CD8-positive, alpha-beta memory T cell (primary cell): ENCODE measurements around the gene OR2L13. TPM values are rescaled to one million over a fixed set of nuclear protein-coding genes. Genes with fewer than 3 reads are reported as not detected.

Experiments used
- CTCF ChIA-PET: fragments of 350-600 bp; sonication (Branson Sonifier 250); formaldehyde crosslinking; loops from one replicate; lab custom pipeline; 2021; ENCODE audit warnings: antibody characterized with exemption; lab: Charles Lee
- POLR2A ChIA-PET: fragments of 350-600 bp; sonication (Branson Sonifier 250); formaldehyde crosslinking; loops from one replicate; lab custom pipeline; 2021; ENCODE audit warnings: antibody characterized with exemption; lab: Charles Lee
- DNase-seq, 5 donors: peaks; one replicate each; pipeline versions ENCODE4 v3.0.0 to v3.0.0-alpha.2; 2020 to 2022; ENCODE audit warnings: mixed read lengths in 1 of 5
- H3K27ac ChIP-seq: one replicate; pipeline ENCODE4 v1.7.0; 2013; ENCODE audit warnings: low read depth, mild to moderate bottlenecking, low read length, moderate library complexity
- H3K27me3 ChIP-seq: 2 replicates; pipeline ENCODE4 v1.7.0; 2013; ENCODE audit warnings: low read length, mild to moderate bottlenecking; ENCODE audit not compliant: insufficient read depth, poor library complexity, severe bottlenecking
- H3K36me3 ChIP-seq: 2 replicates; pipeline ENCODE4 v1.7.0; 2013; ENCODE audit warnings: mild to moderate bottlenecking, low read length, moderate library complexity; ENCODE audit not compliant: insufficient read depth
- H3K4me1 ChIP-seq: 2 replicates; pipeline ENCODE4 v1.7.0; 2013; ENCODE audit warnings: mild to moderate bottlenecking, low read length, moderate library complexity; ENCODE audit not compliant: insufficient read depth
- H3K4me3 ChIP-seq: 2 replicates; pipeline ENCODE4 v1.7.0; 2013; ENCODE audit warnings: mild to moderate bottlenecking, low read length
- H3K9me3 ChIP-seq: 2 replicates; pipeline ENCODE4 v1.7.0; 2013; ENCODE audit warnings: mild to moderate bottlenecking, low read length
- H3K27ac Mint-ChIP-seq, 8 donors: one replicate each; pipeline ENCODE4 v1.8.0; 2020 to 2021; ENCODE audit warnings: mixed read lengths in 8 of 8, mild to moderate bottlenecking in 6 of 8, inconsistent platforms in 3 of 8, moderate library complexity in 3 of 8
- H3K27me3 Mint-ChIP-seq, 2 donors: one replicate each; pipeline ENCODE4 v1.8.0; 2020 to 2021; ENCODE audit warnings: mixed read lengths in 2 of 2, mild to moderate bottlenecking in 1 of 2, moderate library complexity in 1 of 2
- H3K36me3 Mint-ChIP-seq, 3 donors: one replicate each; pipeline ENCODE4 v1.8.0; 2020 to 2021; ENCODE audit warnings: mixed read lengths in 3 of 3, inconsistent platforms in 1 of 3, mild to moderate bottlenecking in 1 of 3
- H3K4me1 Mint-ChIP-seq, 3 donors: one replicate each; pipeline ENCODE4 v1.8.0; 2020 to 2021; ENCODE audit warnings: mixed read lengths in 3 of 3, inconsistent platforms in 1 of 3, mild to moderate bottlenecking in 1 of 3
- H3K4me3 Mint-ChIP-seq, 7 donors: one replicate each; pipeline ENCODE4 v1.8.0; 2020 to 2021; ENCODE audit warnings: mixed read lengths in 7 of 7, mild to moderate bottlenecking in 6 of 7, moderate library complexity in 4 of 7, inconsistent platforms in 2 of 7
- H3K9me3 Mint-ChIP-seq, 5 donors: one replicate each; pipeline ENCODE4 v1.8.0; 2020 to 2022; ENCODE audit warnings: mixed read lengths in 5 of 5, mild to moderate bottlenecking in 3 of 5, moderate library complexity in 2 of 5, inconsistent platforms in 1 of 5
- polyA plus RNA-seq: library from polyadenylated mRNA; unstranded; fragments of 300-500 nt; fragmentation: Illumina TruSeq; gene quantifications from one replicate; pipeline ENCODE4 v1.2.3, GENCODE V29; 2021
- total RNA-seq, 2 experiments: library from RNA; stranded (reverse); gene quantifications; one replicate each; pipeline ENCODE4 v1.2.3, GENCODE V29; 2021

OR2L13 gene
- total and polyA plus RNA-seq, 3 experiments from 2014 or later: not detected

DNA sequence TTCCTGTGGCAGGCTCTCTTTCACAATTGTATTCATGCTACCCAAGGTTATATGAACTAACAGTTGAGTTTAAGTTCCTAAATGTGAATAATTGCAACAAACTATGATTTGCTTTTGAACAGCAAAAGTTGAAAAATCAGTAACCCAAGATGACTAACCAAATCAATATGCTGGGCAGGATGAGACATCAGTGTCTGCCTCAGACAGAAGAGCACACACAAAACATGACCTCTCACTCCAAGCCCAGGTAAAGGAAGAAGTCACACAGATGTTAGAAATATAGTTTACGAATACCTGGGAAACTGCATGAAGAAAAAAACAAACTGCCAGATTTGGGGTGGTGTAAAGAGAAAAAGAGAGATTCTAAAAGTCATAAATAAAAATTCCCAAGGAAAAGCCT lies 3.5 kb downstream of the OR2L13 start:
- Mint-ChIP-seq H3K27ac (no peak overlapping the region), H3K4me3 (no peak overlapping the region), H3K9me3 (peaks cover 0 to 6% (median 5%) of the 10 kb centered on the region in 5 donors), H3K36me3 (no peaks in the 10 kb centered on the region), H3K4me1 (no peaks in the 10 kb centered on the region), H3K27me3 (peaks cover 0 to 1% of the 10 kb centered on the region in 2 donors)
- ChIA-PET POLR2A (no interaction called here), CTCF (no interaction called here)
- DNase-seq: no peak
- no peaks in the 10 kb centered on the region for H3K9me3 ChIP-seq
- no peak overlapping the region for H3K27ac ChIP-seq
- H3K4me1 ChIP-seq: no peaks in the 10 kb centered on the region
- H3K36me3 ChIP-seq: no peaks in the 10 kb centered on the region
- no peak overlapping the region for H3K4me3 ChIP-seq
- no peaks in the 10 kb centered on the region for H3K27me3 ChIP-seq

- H3K4me1 ChIP-seq: no peaks in the 10 kb centered on the region
- no peaks in the 10 kb centered on the region for H3K27me3 ChIP-seq
- no peaks in the 10 kb centered on the region for H3K9me3 ChIP-seq
- no peaks in the 10 kb centered on the region for H3K36me3 ChIP-seq
- Mint-ChIP-seq H3K27me3 (peaks cover 0 to 1% of the 10 kb centered on the region in 2 donors), H3K9me3 (peaks cover 1 to 13% (median 9%) of the 10 kb centered on the region in 5 donors), H3K36me3 (no peaks in the 10 kb centered on the region), H3K4me3 (no peak overlapping the region), H3K4me1 (no peaks in the 10 kb centered on the region), H3K27ac (no peak overlapping the region)
- CTCF ChIA-PET: no interaction called here
- POLR2A ChIA-PET: no interaction called here
- H3K4me3 ChIP-seq: no peak overlapping the region
- no peak for DNase-seq
- H3K27ac ChIP-seq: no peak overlapping the region
These were observed 7.9 kb downstream of the OR2L13 start for GRCh38 chr1:248102847-248103246.

DNA sequence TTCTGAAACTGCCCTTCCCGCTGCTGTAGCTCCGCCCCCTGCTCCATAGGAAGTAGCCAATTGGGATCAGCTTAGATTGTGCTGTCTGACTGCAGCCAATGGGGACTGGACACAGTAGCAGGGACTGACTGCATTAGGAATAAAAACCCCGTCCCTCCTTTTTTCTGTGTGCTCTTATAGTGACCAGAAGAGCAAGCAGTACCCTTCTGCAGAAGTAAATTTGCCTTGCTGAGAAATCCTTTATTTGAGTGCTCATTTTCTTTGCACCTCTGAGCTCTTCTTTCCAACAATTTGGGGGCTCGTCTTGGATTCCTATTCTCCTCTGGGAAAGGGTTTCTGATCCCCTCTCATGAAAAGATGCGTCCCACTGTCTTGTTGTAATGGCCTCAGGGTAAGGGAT lies 16.2 kb downstream of the OR2L13 start:
- H3K27me3 Mint-ChIP-seq: no peaks in the 10 kb centered on the region
- H3K4me1 Mint-ChIP-seq: no peaks in the 10 kb centered on the region
- Histone ChIP-seq H3K4me1 (no peaks in the 10 kb centered on the region), H3K4me3 (no peak overlapping the region), H3K9me3 (peaks cover 15% of the 10 kb centered on the region), H3K27ac (no peak overlapping the region), H3K36me3 (no peaks in the 10 kb centered on the region), H3K27me3 (no peaks in the 10 kb centered on the region)
- CTCF ChIA-PET: no interaction called here
- no peak overlapping the region for H3K4me3 Mint-ChIP-seq
- POLR2A ChIA-PET: no interaction called here
- no peak for DNase-seq
- H3K27ac Mint-ChIP-seq: no peak overlapping the region
- H3K36me3 Mint-ChIP-seq: no peaks in the 10 kb centered on the region
- H3K9me3 Mint-ChIP-seq: peaks cover 28 to 47% (median 30%) of the 10 kb centered on the region in 5 donors

GRCh38 chr1:248114890-248115289 lies 19.9 kb downstream of the OR2L13 start:
- no peaks in the 10 kb centered on the region for H3K27me3 Mint-ChIP-seq
- H3K9me3 ChIP-seq: peaks cover 14% of the 10 kb centered on the region
- DNase-seq: no peak
- H3K27me3 ChIP-seq: no peaks in the 10 kb centered on the region
- peaks cover 18 to 35% (median 22%) of the 10 kb centered on the region in 5 donors for H3K9me3 Mint-ChIP-seq
- no peak overlapping the region for H3K4me3 Mint-ChIP-seq
- ChIA-PET POLR2A (no interaction called here), CTCF (no interaction called here)
- no peak overlapping the region for H3K27ac Mint-ChIP-seq
- H3K36me3 Mint-ChIP-seq: no peaks in the 10 kb centered on the region
- no peak overlapping the region for H3K27ac ChIP-seq
- no peaks in the 10 kb centered on the region for H3K36me3 ChIP-seq
- no peaks in the 10 kb centered on the region for H3K4me1 ChIP-seq
- H3K4me3 ChIP-seq: no peak overlapping the region
- H3K4me1 Mint-ChIP-seq: no peaks in the 10 kb centered on the region

DNA sequence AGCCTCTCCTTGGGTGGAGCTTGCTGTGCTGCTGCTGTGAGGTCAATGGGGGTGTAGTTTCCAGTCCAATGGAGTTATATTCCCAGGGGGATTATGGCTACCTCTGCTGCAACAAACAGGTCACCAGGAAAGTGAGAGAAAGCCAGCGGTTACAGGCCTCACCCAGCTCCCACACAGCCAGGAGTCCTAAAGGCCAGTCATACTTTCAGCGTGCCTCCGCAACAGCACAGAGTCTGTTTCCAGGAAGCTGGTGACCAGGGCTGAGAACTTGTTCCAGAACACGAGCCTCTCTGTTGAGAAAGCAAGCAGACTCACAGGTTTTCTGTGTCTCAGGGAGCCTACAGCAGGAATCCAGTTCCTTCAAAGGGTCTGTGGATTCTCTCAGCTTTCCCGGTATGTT lies 32.7 kb downstream of the OR2L13 start:
- Histone ChIP-seq H3K4me3 (no peak overlapping the region), H3K27ac (no peak overlapping the region), H3K27me3 (no peaks in the 10 kb centered on the region), H3K36me3 (no peaks in the 10 kb centered on the region), H3K4me1 (no peaks in the 10 kb centered on the region), H3K9me3 (no peaks in the 10 kb centered on the region)
- Mint-ChIP-seq H3K9me3 (peaks cover 6 to 16% (median 12%) of the 10 kb centered on the region in 5 donors), H3K27ac (no peak overlapping the region), H3K4me1 (no peaks in the 10 kb centered on the region), H3K27me3 (peaks cover 0 to 2% of the 10 kb centered on the region in 2 donors), H3K36me3 (no peaks in the 10 kb centered on the region), H3K4me3 (no peak overlapping the region)
- POLR2A ChIA-PET: no interaction called here
- CTCF ChIA-PET: no interaction called here
- no peak for DNase-seq

- no peaks in the 10 kb centered on the region for H3K36me3 Mint-ChIP-seq
- ChIA-PET CTCF (no interaction called here), POLR2A (no interaction called here)
- Histone ChIP-seq H3K36me3 (no peaks in the 10 kb centered on the region), H3K4me1 (no peaks in the 10 kb centered on the region), H3K9me3 (no peaks in the 10 kb centered on the region), H3K27me3 (no peaks in the 10 kb centered on the region), H3K27ac (no peak overlapping the region), H3K4me3 (no peak overlapping the region)
- H3K4me1 Mint-ChIP-seq: no peaks in the 10 kb centered on the region
- H3K4me3 Mint-ChIP-seq: no peak overlapping the region
- H3K27me3 Mint-ChIP-seq: no peaks in the 10 kb centered on the region
- peak overlapping the region in 1 of 8 donors; percentile 43 for H3K27ac Mint-ChIP-seq
- H3K9me3 Mint-ChIP-seq: peaks cover 0 to 16% (median 0%) of the 10 kb centered on the region in 5 donors
- no peak for DNase-seq
These were observed 41.8 kb downstream of the OR2L13 start for GRCh38 chr1:248136811-248137210.

DNA sequence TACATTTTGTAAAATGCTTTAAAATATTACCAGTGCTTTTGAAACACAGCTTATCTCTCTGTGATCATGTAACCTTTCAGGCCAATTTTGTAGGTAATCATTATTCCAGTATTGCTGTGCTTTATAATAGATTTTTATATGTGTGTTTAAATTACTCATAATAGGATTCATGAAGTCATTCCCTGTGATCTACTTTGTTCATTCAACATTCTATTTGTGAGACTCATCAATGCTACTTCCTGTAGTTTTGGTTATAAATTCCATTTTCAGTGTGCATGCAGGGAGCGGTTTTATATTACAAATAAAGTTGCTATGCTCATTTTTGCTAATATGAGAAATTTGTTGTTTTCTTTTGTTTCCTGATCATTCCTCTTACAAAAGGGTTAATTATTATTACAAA lies 45.9 kb downstream of the OR2L13 start:
- Histone ChIP-seq H3K36me3 (no peaks in the 10 kb centered on the region), H3K27me3 (no peaks in the 10 kb centered on the region), H3K27ac (no peak overlapping the region), H3K4me1 (no peaks in the 10 kb centered on the region), H3K9me3 (no peaks in the 10 kb centered on the region), H3K4me3 (no peak overlapping the region)
- DNase-seq: no peak
- Mint-ChIP-seq H3K27me3 (peaks cover 0 to 1% of the 10 kb centered on the region in 2 donors), H3K27ac (no peak overlapping the region), H3K4me1 (no peaks in the 10 kb centered on the region), H3K36me3 (no peaks in the 10 kb centered on the region), H3K9me3 (peaks cover 0 to 5% (median 2%) of the 10 kb centered on the region in 5 donors), H3K4me3 (no peak overlapping the region)
- POLR2A ChIA-PET: no interaction called here
- CTCF ChIA-PET: no interaction called here

- no peak overlapping the region for H3K27ac ChIP-seq
- Mint-ChIP-seq H3K4me3 (no peak overlapping the region), H3K4me1 (no peaks in the 10 kb centered on the region), H3K27ac (no peak overlapping the region), H3K27me3 (peaks cover 0 to 1% of the 10 kb centered on the region in 2 donors), H3K9me3 (peaks cover 2 to 10% (median 4%) of the 10 kb centered on the region in 5 donors), H3K36me3 (no peaks in the 10 kb centered on the region)
- ChIA-PET POLR2A (no interaction called here), CTCF (no interaction called here)
- H3K36me3 ChIP-seq: no peaks in the 10 kb centered on the region
- H3K4me1 ChIP-seq: no peaks in the 10 kb centered on the region
- H3K4me3 ChIP-seq: no peak overlapping the region
- H3K27me3 ChIP-seq: no peaks in the 10 kb centered on the region
- no peak for DNase-seq
- H3K9me3 ChIP-seq: no peaks in the 10 kb centered on the region
These were observed 48.3 kb downstream of the OR2L13 start for GRCh38 chr1:248143311-248143710.
